ENCODE data around the gene ETV3L. TPM values are rescaled to one million over a fixed set of nuclear protein-coding genes. Genes with fewer than 3 reads are reported as not detected.

The ETV3L gene
- total and polyA plus RNA-seq, 10 donors: not detected

DNA sequence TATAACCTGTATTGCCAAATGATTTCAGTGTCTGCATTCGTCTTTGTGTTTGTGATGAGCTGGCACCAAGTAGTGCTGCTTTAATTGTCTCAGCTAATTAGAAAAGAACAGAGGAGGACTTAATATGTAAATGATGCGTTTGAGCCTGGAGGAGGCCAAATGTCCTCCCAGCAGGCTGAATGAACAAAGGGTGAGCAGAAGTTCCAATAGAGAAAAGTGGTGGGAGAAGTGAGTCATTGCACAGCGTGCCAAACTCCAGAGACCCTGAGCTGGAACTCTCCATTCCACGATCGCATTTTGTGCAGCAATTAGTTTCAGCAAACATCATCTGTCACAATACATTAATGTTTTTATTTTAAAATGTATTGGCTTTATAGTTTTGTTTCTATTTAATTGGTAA lies 17.9 kb downstream of the ETV3L start:
- Histone ChIP-seq H3K4me1 (no peaks in the 10 kb centered on the region), H3K36me3 (no peaks in the 10 kb centered on the region), H3K27me3 (replicated peaks in 1 of 7) (peaks cover 0 to 6% (median 0%) of the 10 kb centered on the region in 7 donors), H3K9me3 (no peaks in the 10 kb centered on the region), H3K27ac (no peak overlapping the region), H3K4me3 (no peak overlapping the region)
- DNase-seq: no peak
- intact Hi-C loops (cut with DNase I; ENCODE audit: low total_unique reads): no loop called here
- 81 to 89% (median 81%) methylated on average over 5 of the region's 5 CpGs for WGBS, 5 donors
- TF ChIP-seq, protein P1, sequence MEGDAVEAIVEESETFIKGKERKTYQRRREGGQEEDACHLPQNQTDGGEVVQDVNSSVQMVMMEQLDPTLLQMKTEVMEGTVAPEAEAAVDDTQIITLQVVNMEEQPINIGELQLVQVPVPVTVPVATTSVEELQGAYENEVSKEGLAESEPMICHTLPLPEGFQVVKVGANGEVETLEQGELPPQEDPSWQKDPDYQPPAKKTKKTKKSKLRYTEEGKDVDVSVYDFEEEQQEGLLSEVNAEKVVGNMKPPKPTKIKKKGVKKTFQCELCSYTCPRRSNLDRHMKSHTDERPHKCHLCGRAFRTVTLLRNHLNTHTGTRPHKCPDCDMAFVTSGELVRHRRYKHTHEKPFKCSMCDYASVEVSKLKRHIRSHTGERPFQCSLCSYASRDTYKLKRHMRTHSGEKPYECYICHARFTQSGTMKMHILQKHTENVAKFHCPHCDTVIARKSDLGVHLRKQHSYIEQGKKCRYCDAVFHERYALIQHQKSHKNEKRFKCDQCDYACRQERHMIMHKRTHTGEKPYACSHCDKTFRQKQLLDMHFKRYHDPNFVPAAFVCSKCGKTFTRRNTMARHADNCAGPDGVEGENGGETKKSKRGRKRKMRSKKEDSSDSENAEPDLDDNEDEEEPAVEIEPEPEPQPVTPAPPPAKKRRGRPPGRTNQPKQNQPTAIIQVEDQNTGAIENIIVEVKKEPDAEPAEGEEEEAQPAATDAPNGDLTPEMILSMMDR (IDR thresholded peaks at IDR 0.05 in 8 of 11, conservative IDR thresholded peaks at IDR 0.05 in 3 of 11): no peak
- TF ChIP-seq POLR2AphosphoS5 (IDR thresholded peaks at IDR 0.05): no peak
- TF ChIP-seq POLR2A (IDR thresholded peaks at IDR 0.05): no peak

GRCh38 chr1:157080714-157081113 lies 18.9 kb downstream of the ETV3L start:
- no peaks in the 10 kb centered on the region for H3K36me3 ChIP-seq

GRCh38 chr1:157077394-157077793 lies 22.2 kb downstream of the ETV3L start:
- H3K36me3 ChIP-seq: no peaks in the 10 kb centered on the region
- H3K27ac ChIP-seq: no peak overlapping the region
- no peak overlapping the region for H3K4me3 ChIP-seq
- TF ChIP-seq, protein P1 (IDR thresholded peaks at IDR 0.05 in 8 of 11, conservative IDR thresholded peaks at IDR 0.05 in 3 of 11): no peak
- TF ChIP-seq POLR2AphosphoS5 (IDR thresholded peaks at IDR 0.05): no peak
- no peak for TF ChIP-seq POLR2A (IDR thresholded peaks at IDR 0.05)
- H3K27me3 ChIP-seq (replicated peaks in 1 of 7): peaks cover 0 to 37% (median 0%) of the 10 kb centered on the region in 7 donors
- peaks cover 0 to 8% (median 5%) of the 10 kb centered on the region in 6 donors for H3K4me1 ChIP-seq
- H3K9me3 ChIP-seq: no peaks in the 10 kb centered on the region
- WGBS, 5 donors: 86 to 100% (median 95%) methylated on average over 1 of the region's 1 CpG
- intact Hi-C loops (cut with DNase I; ENCODE audit: low total_unique reads): no loop called here
- DNase-seq: no peak

More at GRCh38 chr1:157080714-157081113, 18.9 kb downstream of the ETV3L start:
- intact Hi-C loops (cut with DNase I; ENCODE audit: low total_unique reads): no loop called here
- TF ChIP-seq POLR2A (IDR thresholded peaks at IDR 0.05) (no peak), POLR2AphosphoS5 (IDR thresholded peaks at IDR 0.05) (no peak)
- TF ChIP-seq, protein P1 (IDR thresholded peaks at IDR 0.05 in 8 of 11, conservative IDR thresholded peaks at IDR 0.05 in 3 of 11): no peak
- Histone ChIP-seq H3K27me3 (replicated peaks in 1 of 7) (peaks cover 0 to 11% (median 0%) of the 10 kb centered on the region in 7 donors), H3K27ac (no peak overlapping the region), H3K9me3 (no peaks in the 10 kb centered on the region), H3K4me3 (no peak overlapping the region), H3K4me1 (no peaks in the 10 kb centered on the region)
- DNase-seq: no peak
- WGBS, 5 donors: 75 to 89% (median 85%) methylated on average over 10 of the region's 10 CpGs

DNA sequence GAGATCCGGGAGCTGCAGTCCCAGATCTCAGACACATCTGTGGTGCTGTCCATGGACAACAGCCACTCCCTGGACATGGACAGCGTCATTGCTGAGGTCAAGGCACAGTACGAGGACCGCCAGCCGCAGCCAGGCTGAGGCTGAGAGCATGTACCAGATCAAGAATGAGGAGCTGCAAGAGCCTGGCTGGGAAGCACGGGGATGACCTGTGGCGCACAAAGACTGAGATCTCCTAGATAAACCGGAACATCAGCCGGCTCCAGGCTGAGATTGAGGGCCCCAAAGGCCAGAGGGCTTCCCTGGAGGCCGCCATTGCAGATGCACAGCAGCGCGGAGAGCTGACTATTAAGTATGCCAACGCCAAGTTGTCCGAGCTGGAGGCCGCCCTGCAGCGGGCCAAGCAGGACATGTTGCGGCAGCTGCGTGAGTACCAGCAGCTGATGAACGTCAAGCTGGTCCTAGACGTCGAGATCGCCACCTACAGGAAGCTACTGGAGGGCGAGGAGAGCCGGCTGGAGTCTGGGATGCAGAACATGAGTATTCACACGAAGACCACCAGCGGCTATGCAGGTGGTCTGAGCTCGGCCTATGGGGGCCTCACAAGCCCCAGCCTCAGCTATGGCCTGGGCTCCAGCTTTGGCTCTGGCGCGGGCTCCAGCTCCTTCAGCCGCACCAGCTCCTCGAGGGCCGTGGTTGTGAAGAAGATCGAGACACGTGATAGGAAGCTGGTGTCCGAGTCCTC lies 25.5 kb downstream of the ETV3L start:
- Histone ChIP-seq H3K27ac (no peak overlapping the region), H3K9me3 (no peaks in the 10 kb centered on the region), H3K36me3 (no peaks in the 10 kb centered on the region), H3K4me1 (peaks cover 0 to 8% (median 5%) of the 10 kb centered on the region in 6 donors), H3K27me3 (replicated peaks in 1 of 7) (peaks cover 0 to 37% (median 0%) of the 10 kb centered on the region in 7 donors), H3K4me3 (peak overlapping the region in 1 of 8 donors; percentile 37)
- DNase-seq: peak; percentile 79
- intact Hi-C loops (cut with DNase I; ENCODE audit: low total_unique reads): no loop called here
- WGBS, 5 donors: 29 to 52% (median 34%) methylated on average over 16 to 35 of the region's 35 CpGs
- TF ChIP-seq POLR2AphosphoS5 (IDR thresholded peaks at IDR 0.05) (peak in 2 of 3 donors; percentile 50 to 57), POLR2A (IDR thresholded peaks at IDR 0.05) (no peak)
- TF ChIP-seq, protein P1 (IDR thresholded peaks at IDR 0.05 in 8 of 11, conservative IDR thresholded peaks at IDR 0.05 in 3 of 11): peak in 9 of 11 experiments; percentile 33 to 72 (median 49)

Data from spleen (tissue), 11 donors.